NCI-H2107 treated with DMSO at 0.1 percent for 48 hours (cell line): ENCODE measurements around the gene INSYN1.

ENCODE experiments used
- DNase-seq: peaks from one replicate; lab custom pipeline; 2025; ENCODE audit not compliant: unreplicated experiment; lab: John Stamatoyannopoulos, UW

Gene INSYN1

DNA sequence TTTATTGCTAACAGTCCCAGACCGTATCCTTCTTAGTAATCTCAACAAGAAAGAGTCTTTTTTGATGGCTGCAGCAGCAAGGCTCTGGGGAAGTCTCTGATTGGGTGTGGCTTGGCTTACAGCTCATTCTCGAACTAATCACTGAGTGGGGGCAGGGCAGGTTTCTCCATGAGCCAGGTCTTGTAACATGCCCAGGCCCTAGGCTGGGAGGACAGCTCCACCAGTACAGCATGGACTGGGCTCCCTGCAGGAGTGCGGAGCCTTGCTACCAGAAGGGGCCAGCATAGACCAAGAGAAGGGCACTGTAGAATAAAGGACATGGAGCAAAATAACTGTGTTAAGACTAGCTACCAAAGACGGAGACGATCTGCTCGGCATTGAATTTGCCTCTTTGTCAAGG is 61.8 kb downstream of the INSYN1 start:
- DNase-seq = no peak

DNA sequence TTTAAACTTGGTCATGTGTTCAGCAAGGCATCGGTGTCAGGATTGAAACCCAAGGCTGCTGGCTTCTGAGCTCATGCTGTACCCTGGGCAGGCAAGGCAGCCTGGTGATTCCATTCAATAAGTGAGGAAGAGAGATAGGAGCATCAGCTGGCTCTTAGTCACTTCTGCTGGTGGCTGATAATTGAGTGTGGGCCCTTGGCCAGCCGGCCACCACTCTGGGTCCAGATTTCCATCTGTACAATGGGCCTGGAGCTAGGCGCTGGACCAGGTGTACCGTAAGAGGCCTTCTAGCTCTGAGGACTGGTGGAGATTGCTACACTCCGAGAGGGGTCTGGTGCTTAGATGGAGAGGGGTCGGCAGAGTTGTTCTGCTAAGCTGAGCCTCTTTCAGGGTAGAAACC is 64.7 kb downstream of the INSYN1 start:
- DNase-seq = no peak

DNA sequence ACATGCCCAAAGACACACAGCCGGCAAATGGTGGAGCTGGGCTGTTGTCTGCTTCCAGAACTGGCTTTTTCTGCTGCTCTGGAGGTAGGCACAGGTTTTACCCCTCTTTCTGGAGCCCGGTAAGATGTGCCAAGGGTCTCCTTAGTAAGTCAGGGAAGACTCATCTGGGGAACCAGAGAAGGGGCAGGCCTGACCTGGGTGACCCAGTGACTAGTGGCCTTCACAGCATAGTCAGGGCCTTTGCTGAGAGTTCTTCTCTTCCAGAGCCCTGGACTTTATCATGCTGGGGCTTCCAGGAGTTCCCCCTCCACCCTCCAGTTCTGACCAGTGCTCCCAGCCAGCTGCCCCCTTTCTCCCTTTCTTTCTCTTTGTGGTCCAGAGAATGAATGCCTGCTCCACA is 65.8 kb downstream of the INSYN1 start:
- DNase-seq = no peak

DNA sequence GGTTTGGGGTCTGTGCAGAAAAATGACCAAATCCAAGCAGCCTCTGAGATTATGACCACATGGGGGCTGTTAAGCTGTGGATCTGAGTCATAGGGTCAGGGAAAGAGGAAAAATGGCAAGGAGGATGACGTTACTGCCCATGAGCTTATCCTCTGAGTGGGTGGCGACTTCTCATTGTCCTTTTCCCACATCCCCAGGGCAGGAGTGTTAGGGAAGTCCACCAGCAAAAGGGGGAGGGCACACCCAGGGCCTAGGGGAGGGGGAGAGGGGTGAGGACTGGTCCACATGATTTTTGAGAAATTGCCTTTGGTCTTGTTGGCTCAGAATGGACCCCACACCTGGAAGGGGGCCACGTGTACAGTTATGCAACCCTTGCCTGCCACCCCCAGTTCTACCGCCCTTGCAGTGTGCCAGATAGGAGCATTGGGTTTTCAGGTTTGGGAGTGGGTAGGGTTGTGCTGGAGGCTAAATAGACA is 66.3 kb downstream of the INSYN1 start:
- DNase-seq = no peak

DNA sequence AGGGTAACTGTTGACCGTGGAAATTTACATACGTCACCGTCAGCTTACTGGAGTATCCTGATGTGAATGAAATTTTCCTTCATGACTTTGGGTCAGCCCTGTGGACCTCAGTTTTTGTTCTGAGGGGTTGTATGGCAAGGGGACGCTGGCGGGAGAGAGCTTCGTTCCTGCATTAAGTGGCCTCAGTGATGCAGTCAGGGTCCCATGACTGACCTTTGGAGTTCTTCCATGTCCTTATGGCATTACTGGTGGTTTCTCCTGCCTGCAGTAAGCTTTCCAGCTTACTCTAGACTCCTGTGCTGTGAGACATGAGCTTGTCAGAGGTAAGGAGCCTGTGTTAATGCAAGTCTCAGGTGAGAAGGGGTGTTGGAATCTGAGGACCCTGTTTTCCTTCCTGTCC is 67.2 kb downstream of the INSYN1 start:
- no peak for DNase-seq
